IPS DF 19.7 (cell line): ENCODE measurements around the gene CDO1.

ENCODE experiments used
- DNase-seq: peaks from one replicate; pipeline ENCODE4 v3.0.0-alpha.2; 2013; ENCODE audit warnings: low read depth, low spot score

Gene CDO1

DNA sequence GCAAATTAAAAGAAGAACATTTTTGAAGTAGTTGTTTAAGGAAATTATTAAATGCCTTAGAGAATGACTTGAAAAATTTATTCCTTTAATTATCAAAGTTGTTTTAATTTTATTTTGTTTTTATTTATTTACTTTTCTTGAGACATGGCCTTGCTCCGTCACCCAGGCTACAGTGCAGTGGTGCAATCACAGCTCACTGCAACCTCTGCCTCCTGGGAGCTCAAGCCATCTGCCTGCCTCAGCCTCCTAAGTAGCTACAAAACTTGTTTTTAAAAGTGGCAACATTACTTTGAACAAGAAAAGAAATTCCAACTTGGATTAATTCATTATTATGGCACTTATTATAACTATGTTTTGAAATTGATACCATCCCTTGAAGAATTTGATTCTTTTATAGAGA, 29.0 kb downstream of the CDO1 start:
- no peak for DNase-seq

DNA sequence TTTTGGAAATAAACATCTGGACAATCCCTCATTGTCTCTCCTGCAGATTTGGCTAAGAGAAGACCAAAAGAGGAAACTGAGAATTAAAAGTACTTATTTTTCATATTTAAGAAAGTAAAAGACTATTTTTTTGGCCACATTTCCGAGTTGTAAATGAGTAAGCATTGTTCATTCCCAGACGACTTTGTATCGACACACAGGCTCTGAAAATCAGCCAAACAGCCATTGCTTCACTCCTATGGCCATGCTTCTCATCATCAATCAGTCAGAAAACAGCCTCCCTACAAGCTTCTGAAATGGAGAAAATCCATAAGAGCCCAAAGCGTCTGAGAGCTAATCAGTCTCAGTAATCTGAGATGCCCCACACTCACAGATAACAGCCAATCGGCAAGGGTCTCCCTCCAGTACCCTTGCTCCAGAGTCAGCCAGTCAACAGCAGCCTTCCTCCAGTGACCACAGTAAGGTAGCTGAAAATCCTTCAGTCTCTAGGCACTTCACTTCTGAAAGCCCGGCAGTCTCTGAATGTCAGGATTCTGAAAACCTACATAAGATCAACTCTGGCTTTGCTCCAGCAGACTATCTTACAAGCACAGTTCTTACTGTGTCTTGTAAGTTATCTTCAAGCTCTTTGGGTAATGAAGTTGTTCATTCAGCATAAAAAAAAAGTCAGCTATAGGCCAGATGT, 30.9 kb downstream of the CDO1 start:
- DNase-seq = peak; percentile 64

GRCh38 chr5:115778417-115778816, 38.0 kb downstream of the CDO1 start:
- DNase-seq = no peak

DNA sequence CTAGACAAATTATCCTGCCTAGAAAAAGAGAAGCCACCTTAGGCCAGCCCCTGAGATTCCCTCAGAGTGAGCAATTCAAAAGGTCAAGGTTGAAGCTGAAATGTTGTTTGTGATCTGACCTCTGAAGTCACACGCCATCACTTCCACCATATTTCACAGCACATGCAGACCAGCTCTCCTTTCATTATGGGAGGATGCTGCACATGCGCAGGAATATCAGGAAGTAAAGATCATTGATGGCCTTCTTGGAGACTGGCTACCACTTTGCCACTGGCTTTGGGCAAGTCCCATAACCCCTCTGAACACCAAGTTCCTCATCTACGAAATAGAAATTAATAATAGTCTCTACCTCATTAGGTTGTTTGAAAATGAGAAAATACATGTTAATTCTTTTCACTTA, 39.5 kb downstream of the CDO1 start:
- DNase-seq = no peak

GRCh38 chr5:115775999-115776398, 40.5 kb downstream of the CDO1 start:
- no peak for DNase-seq

DNA sequence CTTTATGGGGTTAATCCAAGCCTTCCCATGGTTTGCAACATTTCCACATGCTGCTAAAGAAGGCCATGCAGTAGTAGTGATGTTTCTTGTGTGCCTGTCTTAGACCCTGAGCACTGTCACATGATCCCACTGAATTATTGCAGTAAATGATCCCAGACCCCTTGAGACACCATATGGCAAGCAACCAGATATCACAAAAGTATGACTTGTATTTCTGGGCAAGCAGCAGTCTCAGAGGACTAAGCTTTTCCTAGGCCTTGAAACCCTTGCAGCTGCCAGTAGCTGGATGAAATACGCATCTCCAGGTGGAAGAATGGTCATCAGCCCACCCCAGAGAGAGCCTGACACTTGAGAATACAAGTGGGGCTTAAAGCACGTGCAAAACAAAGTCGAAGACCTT, 41.8 kb downstream of the CDO1 start:
- DNase-seq = no peak

GRCh38 chr5:115772731-115773475, 43.6 kb downstream of the CDO1 start:
- DNase-seq = no peak

GRCh38 chr5:115770466-115770865, 46.0 kb downstream of the CDO1 start:
- DNase-seq = peak; percentile 42

DNA sequence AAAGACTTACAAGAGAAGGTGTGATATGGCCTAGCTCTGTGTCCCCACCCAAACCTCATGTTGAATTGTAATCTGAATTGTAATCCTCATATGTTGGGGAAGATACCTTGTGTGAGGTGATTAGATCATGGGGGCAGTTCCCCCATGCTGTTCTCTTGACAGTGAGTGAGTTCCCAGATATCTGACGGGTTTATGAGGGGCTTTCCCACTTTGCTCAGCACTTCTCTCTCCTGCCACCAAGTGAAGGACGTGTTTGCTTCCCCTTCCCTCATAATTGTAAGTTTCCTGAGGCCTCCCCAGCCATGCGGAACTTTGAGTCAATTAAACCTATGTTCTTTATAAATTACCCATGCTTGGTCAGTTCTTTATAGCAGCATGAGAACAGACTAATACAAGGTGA, 49.0 kb downstream of the CDO1 start:
- no peak for DNase-seq

GRCh38 chr5:115766608-115767007, 49.9 kb downstream of the CDO1 start:
- DNase-seq = no peak

GRCh38 chr5:115758356-115758755, 58.1 kb downstream of the CDO1 start:
- no peak for DNase-seq

DNA sequence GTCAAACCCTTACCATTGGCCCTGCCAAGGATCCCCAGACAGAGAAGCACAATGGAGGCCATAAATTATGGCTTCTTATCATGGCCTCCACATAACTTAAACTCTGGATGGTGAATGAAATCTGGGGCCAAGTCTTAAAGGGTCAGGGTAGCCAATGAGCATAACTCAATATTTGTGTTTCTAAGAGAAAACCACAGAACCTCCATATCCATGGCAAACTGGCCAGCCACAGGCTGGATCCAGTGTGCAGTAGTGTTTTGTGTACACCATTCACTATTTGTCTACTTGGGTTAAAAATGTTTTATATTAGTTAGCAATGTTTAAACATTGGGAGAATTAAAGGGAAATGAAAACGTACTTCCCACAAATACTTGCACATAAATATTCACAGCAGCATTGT, 60.8 kb downstream of the CDO1 start:
- no peak for DNase-seq
